H1 (cell line): ENCODE results near the gene PACS1. TPM values are rescaled to one million over a fixed set of nuclear protein-coding genes. Genes with fewer than 3 reads are reported as not detected.
A peak's percentile ranks its signal among the peaks of the same experiment; 100 is the strongest.

Experiments used
- CTCF ChIA-PET: fragments of 300-600 bp; sonication (Branson Sonifier 250); formaldehyde crosslinking; loops from one replicate; lab custom pipeline; 2021; ENCODE audit not compliant: partially characterized antibody; lab: Charles Lee
- POLR2A ChIA-PET: fragments of 300-600 bp; sonication (Branson Sonifier 250); formaldehyde crosslinking; loops from one replicate; lab custom pipeline; 2021; ENCODE audit warnings: inconsistent platforms; ENCODE audit not compliant: partially characterized antibody; lab: Charles Lee
- DNase-seq, 2 experiments: peaks; one replicate each; pipeline versions ENCODE4 v3.0.0 to v3.0.0-alpha.2; 2010 to 2022; ENCODE audit warnings: low spot score in 2 of 2, low read depth in 1 of 2, mixed read lengths in 1 of 2
- FAIRE-seq: peaks from 2 replicates; lab custom pipeline; 2011; peaks lifted over from hg19 to GRCh38; lab: Jason Lieb, UNC
- H2AFZ ChIP-seq: 2 replicates; pipeline ENCODE4 v1.8.1; 2012; ENCODE audit warnings: low read length, inconsistent platforms
- H2AK5ac ChIP-seq: 2 replicates; pipeline ENCODE4 v1.6.1; 2013; ENCODE audit warnings: low read depth, low read length
- H2BK120ac ChIP-seq: replicated peaks from 2 replicates; pipeline ENCODE3; 2013; ENCODE audit warnings: low read depth, low read length, inconsistent platforms
- H2BK12ac ChIP-seq: 2 replicates; pipeline ENCODE4 v1.6.1; 2013; ENCODE audit warnings: low read depth, low read length
- H2BK15ac ChIP-seq: 2 replicates; pipeline ENCODE4 v1.6.1; 2013; ENCODE audit warnings: low read length
- H2BK20ac ChIP-seq: 2 replicates; pipeline ENCODE4 v1.6.1; 2013; ENCODE audit warnings: low read length
- H2BK5ac ChIP-seq: 2 replicates; pipeline ENCODE4 v1.6.1; 2013; ENCODE audit warnings: low read depth, low read length
- H3K14ac ChIP-seq: 2 replicates; pipeline ENCODE4 v1.6.1; 2013; ENCODE audit warnings: inconsistent platforms; ENCODE audit not compliant: insufficient read length
- H3K18ac ChIP-seq: 2 replicates; pipeline ENCODE4 v1.6.1; 2013; ENCODE audit warnings: low read length; ENCODE audit errors: extremely low read depth
- H3K23ac ChIP-seq: 2 replicates; pipeline ENCODE4 v1.6.1; 2013; ENCODE audit warnings: inconsistent platforms; ENCODE audit not compliant: insufficient read length
- H3K23me2 ChIP-seq: 2 replicates; pipeline ENCODE4 v1.6.1; 2013; ENCODE audit warnings: low read depth, low read length
- H3K27ac ChIP-seq: 2 replicates; pipeline ENCODE4 v1.6.1; 2011; ENCODE audit warnings: low read depth, low read length, inconsistent platforms
- H3K27me3 ChIP-seq, 4 experiments: replicated peaks in 1 of 4; 1 replicate in 1 of 4; 2 replicates in 3 of 4; pipeline versions ENCODE4 v1.6.1 to v1.8.1; 2011 to 2013; ENCODE audit warnings: low read length in 3 of 4, mild to moderate bottlenecking in 3 of 4, inconsistent platforms in 2 of 4, mixed read lengths in 2 of 4, moderate library complexity in 1 of 4; ENCODE audit not compliant: control insufficient read depth in 3 of 4, insufficient read depth in 3 of 4; ENCODE audit errors: extremely low read depth in 1 of 4
- H3K36me3 ChIP-seq, 4 experiments: 2 replicates each; pipeline versions ENCODE4 v1.6.1 to v1.8.1; 2011 to 2013; ENCODE audit warnings: mild to moderate bottlenecking in 4 of 4, low read length in 3 of 4, moderate library complexity in 2 of 4, control low read depth in 1 of 4, inconsistent platforms in 1 of 4; ENCODE audit not compliant: insufficient read depth in 4 of 4, control insufficient read depth in 2 of 4
- H3K4ac ChIP-seq: replicated peaks from 2 replicates; pipeline ENCODE3; 2013; ENCODE audit warnings: low read length, low read depth, mixed read lengths, inconsistent platforms; ENCODE audit not compliant: insufficient read length
- H3K4me1 ChIP-seq, 4 experiments: replicated peaks in 1 of 4; 1 replicate in 1 of 4; 2 replicates in 3 of 4; pipeline versions ENCODE4 v1.6.1 to v1.8.1; 2011 to 2013; ENCODE audit warnings: low read length in 3 of 4, inconsistent platforms in 2 of 4, mixed read lengths in 1 of 4; ENCODE audit not compliant: insufficient read depth in 4 of 4, control insufficient read depth in 3 of 4
- H3K4me2 ChIP-seq, 2 experiments: 2 replicates each; pipeline versions ENCODE4 v1.6.1 to v1.8.1; 2011 to 2013; ENCODE audit warnings: low read depth in 2 of 2, low read length in 2 of 2, control low read depth in 1 of 2, inconsistent platforms in 1 of 2, mild to moderate bottlenecking in 1 of 2; ENCODE audit not compliant: insufficient read depth in 1 of 2
- H3K4me3 ChIP-seq, 4 experiments: fragments of 200-600, 300-600 bp in 1 of 4; sonication (generic), shearing (Covaris generic), sonication (Bioruptor Twin) in 1 of 4; 2 replicates each; pipeline versions ENCODE4 v1.5.1 to v1.8.1; 2011 to 2016; ENCODE audit warnings: low read length in 4 of 4, low read depth in 3 of 4, control low read depth in 2 of 4, inconsistent platforms in 2 of 4, mild to moderate bottlenecking in 2 of 4, mixed read lengths in 1 of 4, moderate library complexity in 1 of 4; ENCODE audit not compliant: insufficient read depth in 2 of 4; ENCODE audit errors: extremely low read depth in 1 of 4
- H3K56ac ChIP-seq: replicated peaks from 2 replicates; pipeline ENCODE3; 2013; ENCODE audit warnings: low read depth, mild to moderate bottlenecking, mixed read lengths, low read length, inconsistent platforms; ENCODE audit not compliant: insufficient read length
- H3K79me1 ChIP-seq: 2 replicates; pipeline ENCODE4 v1.6.1; 2013; ENCODE audit warnings: low read depth, low read length, control low read depth
- H3K79me2 ChIP-seq, 2 experiments: 2 replicates each; pipeline versions ENCODE4 v1.6.1 to v1.8.1; 2012 to 2013; ENCODE audit warnings: low read length in 2 of 2, mild to moderate bottlenecking in 2 of 2, inconsistent platforms in 1 of 2; ENCODE audit not compliant: insufficient read depth in 2 of 2, control insufficient read depth in 1 of 2
- H3K9ac ChIP-seq, 4 experiments: replicated peaks in 1 of 4; 1 replicate in 1 of 4; 2 replicates in 3 of 4; pipeline versions ENCODE4 v1.6.1 to v1.8.1; 2011 to 2013; ENCODE audit warnings: low read depth in 3 of 4, low read length in 3 of 4, control low read depth in 2 of 4, mild to moderate bottlenecking in 2 of 4, moderate library complexity in 2 of 4, inconsistent platforms in 1 of 4; ENCODE audit errors: extremely low read depth in 1 of 4
- H3K9me3 ChIP-seq, 2 experiments: 2 replicates each; pipeline versions ENCODE4 v1.6.1 to v1.8.1; 2012 to 2013; ENCODE audit warnings: mild to moderate bottlenecking in 2 of 2, moderate library complexity in 2 of 2, control low read depth in 1 of 2, inconsistent platforms in 1 of 2, low read depth in 1 of 2, low read length in 1 of 2, mixed read lengths in 1 of 2; ENCODE audit not compliant: insufficient read depth in 2 of 2
- H4K20me1 ChIP-seq, 2 experiments: replicated peaks in 1 of 2; 2 replicates each; pipeline versions ENCODE3 to v1.8.1; 2011 to 2013; ENCODE audit warnings: inconsistent platforms in 2 of 2, low read length in 2 of 2, mild to moderate bottlenecking in 1 of 2; ENCODE audit not compliant: insufficient read depth in 2 of 2, control insufficient read depth in 1 of 2
- H4K5ac ChIP-seq: 2 replicates; pipeline ENCODE4 v1.6.1; 2013; ENCODE audit warnings: low read length, low read depth, mixed read lengths, inconsistent platforms; ENCODE audit not compliant: insufficient read length
- H4K8ac ChIP-seq: 2 replicates; pipeline ENCODE4 v1.8.0; 2013; ENCODE audit warnings: mild to moderate bottlenecking, moderate library complexity, low read length, inconsistent platforms; ENCODE audit not compliant: insufficient read depth; ENCODE audit errors: extremely low read depth
- H4K91ac ChIP-seq: replicated peaks from 2 replicates; pipeline ENCODE3; 2013; ENCODE audit warnings: low read length, mixed read lengths, inconsistent platforms; ENCODE audit not compliant: insufficient read length
- ATF3 ChIP-seq: IDR thresholded peaks from 2 replicates; pipeline ENCODE4 v1.6.1; 2011; ENCODE audit warnings: low read depth, mild to moderate bottlenecking, low read length; ENCODE audit not compliant: insufficient read depth
- BRCA1 ChIP-seq: IDR thresholded peaks from 2 replicates; pipeline ENCODE4 v1.6.1; 2012; ENCODE audit warnings: low read depth, low read length, improper control_type of control experiment
- FOSL1 ChIP-seq: IDR thresholded peaks from 2 replicates; pipeline ENCODE4 v1.6.1; 2011; ENCODE audit warnings: mild to moderate bottlenecking, low read depth, low read length, moderate library complexity; ENCODE audit not compliant: insufficient read depth
- KDM4A ChIP-seq: IDR thresholded peaks from one replicate; pipeline ENCODE4 v1.7.1; 2012; ENCODE audit warnings: low read depth, mild to moderate bottlenecking, moderate library complexity, low read length, inconsistent platforms; ENCODE audit not compliant: severe bottlenecking
- POLR2AphosphoS5 ChIP-seq: IDR thresholded peaks from 2 replicates; pipeline ENCODE4 v1.6.1; 2011; ENCODE audit warnings: low read depth, low read length
- RNF2 ChIP-seq: fragments of 200-900, 300-1000 bp; sonication (generic); IDR thresholded peaks from 2 replicates; pipeline ENCODE4 v1.7.1; 2016; ENCODE audit warnings: borderline replicate concordance, low read depth, mild to moderate bottlenecking, antibody characterized with exemption, low read length; ENCODE audit not compliant: poor library complexity, severe bottlenecking; ENCODE audit errors: missing control alignments
- SAP30 ChIP-seq: fragments of 300-600 bp; sonication (generic); IDR thresholded peaks from 2 replicates; pipeline ENCODE4 v1.7.1; 2012; ENCODE audit warnings: low read length, moderate library complexity, mild to moderate bottlenecking, inconsistent platforms; ENCODE audit not compliant: insufficient read depth, insufficient replicate concordance
- SIX5 ChIP-seq: IDR thresholded peaks from 2 replicates; pipeline ENCODE4 v1.6.1; 2011; ENCODE audit warnings: mild to moderate bottlenecking, low read depth, low read length
- SP4 ChIP-seq: IDR thresholded peaks from 2 replicates; pipeline ENCODE4 v1.6.1; 2012; ENCODE audit warnings: low read length, inconsistent platforms
- WGBS, 2 experiments: shearing (Covaris generic) in 1 of 2; methylation state at CpG; one replicate each; pipeline versions ENCODE4 v1.1.6 to v1.1.7; 2013 to 2015; ENCODE audit warnings: low lambda C conversion rate in 2 of 2, mixed read lengths in 2 of 2, inconsistent platforms in 1 of 2, low coverage in 1 of 2, missing lambda C conversion rate in 1 of 2; ENCODE audit not compliant: insufficient replicate concordance in 2 of 2, insufficient coverage in 1 of 2, insufficient read length in 1 of 2; ENCODE audit errors: extremely low coverage in 1 of 2, missing lambda C conversion rate in 1 of 2; 5-methylcytosine and 5-hydroxymethylcytosine counted together
- polyA plus RNA-seq, 7 experiments: library from polyadenylated mRNA; depleted of rRNA in 3 of 7; stranded (reverse) in 5 of 7; unstranded in 2 of 7; fragments of >200 nt in 5 of 7; fragments of 200-250 nt in 2 of 7; gene quantifications; 1 replicate in 5 of 7; 2 replicates in 1 of 7; 4 replicates in 1 of 7; pipeline versions ENCODE4 v1.2.1 to v1.2.3, GENCODE V29; 2011 to 2013; ENCODE audit warnings: missing spikeins in 2 of 7, mixed read lengths in 2 of 7
- total RNA-seq: library from RNA; stranded (reverse); fragmentation: NEBNext Ultra II Directional; extraction: Animal tissue kit (Norgen Biotek cat#: 25700); gene quantifications from 2 replicates; pipeline ENCODE4 v1.2.1, GENCODE V29; 2021

The PACS1 gene
- total and polyA plus RNA-seq, 2 of the 8 experiments (the other 6 are each of a cell fraction or from before 2014, with no cell fraction given): 11.5 to 36.0 TPM

GRCh38 chr11:66106786-66107599 lies 36.9 kb downstream of the PACS1 start:
- no peaks in the 10 kb centered on the region for H3K79me1 ChIP-seq
- H3K4me3 ChIP-seq: no peak overlapping the region; a peak in 1 of 8 replicates
- H3K27me3 ChIP-seq: no peaks in the 10 kb centered on the region
- no peak overlapping the region; the same call in 1 of the 2 replicates for H2BK20ac ChIP-seq
- H2AK5ac ChIP-seq: no peak overlapping the region
- H4K8ac ChIP-seq: no peak overlapping the region
- H3K18ac ChIP-seq: 0 out of 2 replicates have a peak overlapping the region, but pooled peaks have one; percentile 14
- no peaks in the 10 kb centered on the region for H4K20me1 ChIP-seq
- peak overlapping the region; percentile 58; the same call in 1 of the 2 replicates for H2BK5ac ChIP-seq
- no peaks in the 10 kb centered on the region for H3K36me3 ChIP-seq
- peaks cover 4 to 11% (median 10%) of the 10 kb centered on the region in 4 experiments; a peak in 6 of 7 replicates for H3K4me1 ChIP-seq
- H3K27ac ChIP-seq: no peak overlapping the region
- WGBS, 2 experiments: 72% methylated on average over 4 of the region's 4 CpGs; no CpG with 5 or more reads in 1 of the 2 experiments
- peak overlapping the region; percentile 5 to 11; a peak in 2 of 4 replicates for H3K4me2 ChIP-seq
- no peaks in the 10 kb centered on the region for H3K23me2 ChIP-seq
- H3K79me2 ChIP-seq: no peaks in the 10 kb centered on the region
- H4K91ac ChIP-seq: no peak overlapping the region
- H3K23ac ChIP-seq: no peak overlapping the region
- no peak overlapping the region for H3K4ac ChIP-seq
- POLR2A ChIA-PET: interaction anchor here (0.8 to 1.3 kb wide), 2 partner anchors 12 to 13 kb away, joined by 3 read pairs; no protein-coding TSS in a partner anchor
- no peak overlapping the region for H4K5ac ChIP-seq
- H3K56ac ChIP-seq: no peak overlapping the region
- H3K9me3 ChIP-seq: no peaks in the 10 kb centered on the region
- H2BK15ac ChIP-seq: peak overlapping the region; percentile 54; the same call in 1 of the 2 replicates
- H2BK120ac ChIP-seq: no peak overlapping the region
- FAIRE-seq: no peak
- H2AFZ ChIP-seq: no peak overlapping the region
- DNase-seq: no peak
- H3K14ac ChIP-seq: no peak overlapping the region
- H2BK12ac ChIP-seq: 0 out of 2 replicates have a peak overlapping the region, but pooled peaks have one; percentile 7
- H3K9ac ChIP-seq: no peak overlapping the region
- CTCF ChIA-PET: interaction anchor here (0.7 to 1.9 kb wide), 4 partner anchors 9 to 222 kb away, joined by 3 to 7 read pairs (median 4); no protein-coding TSS in a partner anchor
- TF ChIP-seq BRCA1 (no peak), POLR2AphosphoS5 (no peak), FOSL1 (no peak), RNF2 (no peak), SIX5 (no peak), SP4 (no peak), ATF3 (no peak), SAP30 (no peak), KDM4A (no peak)
